Transverse colon (tissue), 4 donors: ENCODE results near the gene LRIT1. TPM values are rescaled to one million over a fixed set of nuclear protein-coding genes. Genes with fewer than 3 reads are reported as not detected.

Experiments
- DNase-seq: peaks from one replicate; pipeline ENCODE4 v3.0.0-alpha.2; 2019
- H3K27ac ChIP-seq, 4 donors: fragments of 200-600 bp; sonication (generic); 2 replicates each; pipeline ENCODE4 v1.5.1; 2016 to 2018; ENCODE audit warnings: inconsistent platforms in 4 of 4
- H3K27me3 ChIP-seq: fragments of 200-600 bp; sonication (generic); 2 replicates; pipeline ENCODE4 v1.5.1; 2017; ENCODE audit warnings: inconsistent platforms
- H3K36me3 ChIP-seq, 4 donors: fragments of 200-600 bp; sonication (generic); 2 replicates each; pipeline ENCODE4 v1.5.1; 2017 to 2019; ENCODE audit warnings: inconsistent platforms in 4 of 4
- H3K4me1 ChIP-seq, 4 donors: fragments of 200-600 bp; sonication (generic); 2 replicates each; pipeline ENCODE4 v1.5.1; 2017 to 2020; ENCODE audit warnings: inconsistent platforms in 4 of 4
- H3K4me3 ChIP-seq, 4 donors: fragments of 200-600 bp; sonication (generic); 1 replicate in 1 of 4; 2 replicates in 3 of 4; pipeline versions ENCODE4 v1.5.1 to v1.6.1; 2017 to 2019; ENCODE audit warnings: inconsistent platforms in 4 of 4
- H3K9me3 ChIP-seq, 2 donors: fragments of 200-600 bp; sonication (generic); 2 replicates each; pipeline ENCODE4 v1.5.1; 2017 to 2019; ENCODE audit warnings: inconsistent platforms in 2 of 2
- EP300 ChIP-seq: sonication (generic); formaldehyde crosslinking; IDR thresholded peaks from one replicate; pipeline ENCODE4 v1.6.1; 2017; ENCODE audit warnings: antibody characterized with exemption, low read depth
- POLR2A ChIP-seq: fragments of 450-650 bp; IDR thresholded peaks from one replicate; pipeline ENCODE4 v1.6.1; 2016; ENCODE audit warnings: antibody characterized with exemption, mild to moderate bottlenecking, moderate library complexity
- POLR2AphosphoS5 ChIP-seq, 3 donors: sonication (generic); formaldehyde crosslinking; IDR thresholded peaks; one replicate each; pipeline ENCODE4 v1.6.1; 2016; ENCODE audit warnings: antibody characterized with exemption in 3 of 3
- WGBS, 2 donors: methylation state at CpG; one replicate each; pipeline ENCODE4 v1.1.5; 2018; ENCODE audit warnings: low coverage in 1 of 2; 5-methylcytosine and 5-hydroxymethylcytosine counted together
- in situ Hi-C, 4 donors: fragments of 200-750 bp; cut with MboI; loops; one replicate each; pipeline versions ENCODE4 v1.15.0 to v1.15.1; 2017; ENCODE audit warnings: low sequenced_read_pairs in 3 of 4, low pct_ligation_motif_present in 1 of 4, low pct_unique_long_range_greater_than_20kb in 1 of 4
- intact Hi-C: fragments of 100-400 bp; cut with DNase I; formaldehyde crosslinking; loops from one replicate; pipeline ENCODE4 v1.15.1; 2023; ENCODE audit warnings: low total_unique reads
- total RNA-seq, 4 donors: library from RNA; depleted of rRNA; stranded (reverse); fragments of >200 nt; gene quantifications; one replicate each; pipeline ENCODE4 v1.1.0, GENCODE V29; 2016
- TF ChIP-seq, protein P1 (sequence below), 5 experiments: fragments of 200-600 bp in 3 of 5; fragments of 450-650 bp in 2 of 5; sonication (generic) in 3 of 5; IDR thresholded peaks; 1 replicate in 2 of 5; 2 replicates in 3 of 5; pipeline ENCODE4 v1.5.1; 2016 to 2017; ENCODE audit warnings: antibody characterized with exemption in 5 of 5, inconsistent platforms in 3 of 5, mild to moderate bottlenecking in 2 of 5, moderate library complexity in 1 of 5

Gene LRIT1
- total RNA-seq, 4 donors from 2014 or later, result not detected

DNA sequence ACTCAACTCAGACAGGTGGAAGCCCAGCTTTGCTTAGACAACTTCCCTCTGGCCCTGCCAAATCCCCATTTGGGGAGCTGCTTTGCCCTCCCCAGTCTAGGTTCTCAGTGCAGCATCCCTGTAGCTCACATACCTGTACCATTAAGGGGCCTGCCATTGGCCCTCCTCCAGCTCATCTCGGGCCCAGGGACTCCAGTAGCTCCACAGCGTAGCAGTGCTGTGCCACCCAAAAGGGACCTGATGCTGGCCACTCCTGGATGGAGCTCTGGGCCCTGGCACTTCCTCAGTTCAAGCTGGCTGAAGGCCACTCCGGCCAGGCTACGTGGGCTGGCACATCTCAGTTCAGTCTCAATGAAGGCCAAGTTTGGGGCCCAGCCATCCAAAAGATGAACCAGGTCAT lies 7.4 kb downstream of the LRIT1 start:
- intact Hi-C loops (no loop called here), in situ Hi-C loops (no loop called here)
- DNase-seq, result no peak
- Histone ChIP-seq H3K4me3 (no peak overlapping the region), H3K4me1 (no peaks in the 10 kb centered on the region), H3K36me3 (no peaks in the 10 kb centered on the region), H3K27ac (no peak overlapping the region), H3K27me3 (peaks cover 5% of the 10 kb centered on the region), H3K9me3 (no peaks in the 10 kb centered on the region)
- TF ChIP-seq, protein P1, sequence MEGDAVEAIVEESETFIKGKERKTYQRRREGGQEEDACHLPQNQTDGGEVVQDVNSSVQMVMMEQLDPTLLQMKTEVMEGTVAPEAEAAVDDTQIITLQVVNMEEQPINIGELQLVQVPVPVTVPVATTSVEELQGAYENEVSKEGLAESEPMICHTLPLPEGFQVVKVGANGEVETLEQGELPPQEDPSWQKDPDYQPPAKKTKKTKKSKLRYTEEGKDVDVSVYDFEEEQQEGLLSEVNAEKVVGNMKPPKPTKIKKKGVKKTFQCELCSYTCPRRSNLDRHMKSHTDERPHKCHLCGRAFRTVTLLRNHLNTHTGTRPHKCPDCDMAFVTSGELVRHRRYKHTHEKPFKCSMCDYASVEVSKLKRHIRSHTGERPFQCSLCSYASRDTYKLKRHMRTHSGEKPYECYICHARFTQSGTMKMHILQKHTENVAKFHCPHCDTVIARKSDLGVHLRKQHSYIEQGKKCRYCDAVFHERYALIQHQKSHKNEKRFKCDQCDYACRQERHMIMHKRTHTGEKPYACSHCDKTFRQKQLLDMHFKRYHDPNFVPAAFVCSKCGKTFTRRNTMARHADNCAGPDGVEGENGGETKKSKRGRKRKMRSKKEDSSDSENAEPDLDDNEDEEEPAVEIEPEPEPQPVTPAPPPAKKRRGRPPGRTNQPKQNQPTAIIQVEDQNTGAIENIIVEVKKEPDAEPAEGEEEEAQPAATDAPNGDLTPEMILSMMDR (IDR thresholded peaks at IDR 0.05), result no peak
- TF ChIP-seq POLR2AphosphoS5 (IDR thresholded peaks at IDR 0.05) (no peak), EP300 (no peak), POLR2A (no peak)
- WGBS, 2 donors, result 78% methylated on average over 4 of the region's 4 CpGs; no CpG with 5 or more reads in 1 of the 2 donors

DNA sequence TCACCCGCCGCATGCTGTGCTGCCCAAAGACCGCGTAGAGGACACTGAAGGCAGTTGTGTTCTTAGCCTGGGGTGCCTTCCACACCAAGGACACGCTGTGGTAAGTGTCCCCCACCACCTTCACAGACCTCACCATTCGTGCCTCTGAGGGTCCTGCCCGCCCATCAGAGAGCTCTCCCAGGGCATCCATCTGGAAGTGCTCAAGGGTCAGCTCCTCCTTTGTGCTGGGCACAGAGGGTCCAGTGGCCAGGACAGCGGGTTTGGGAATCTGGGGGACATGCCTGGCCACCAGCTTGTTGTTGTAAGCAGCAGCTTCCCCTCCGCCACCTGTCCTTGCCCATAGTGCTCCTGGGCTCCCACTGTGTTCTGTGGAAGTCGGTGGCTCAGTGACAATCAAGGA lies 9.0 kb downstream of the LRIT1 start:
- 77% methylated on average over 10 of the region's 10 CpGs; no CpG with 5 or more reads in 1 of the 2 donors for WGBS, 2 donors
- H3K9me3 ChIP-seq, result no peaks in the 10 kb centered on the region
- in situ Hi-C loops, result no loop called here

DNA sequence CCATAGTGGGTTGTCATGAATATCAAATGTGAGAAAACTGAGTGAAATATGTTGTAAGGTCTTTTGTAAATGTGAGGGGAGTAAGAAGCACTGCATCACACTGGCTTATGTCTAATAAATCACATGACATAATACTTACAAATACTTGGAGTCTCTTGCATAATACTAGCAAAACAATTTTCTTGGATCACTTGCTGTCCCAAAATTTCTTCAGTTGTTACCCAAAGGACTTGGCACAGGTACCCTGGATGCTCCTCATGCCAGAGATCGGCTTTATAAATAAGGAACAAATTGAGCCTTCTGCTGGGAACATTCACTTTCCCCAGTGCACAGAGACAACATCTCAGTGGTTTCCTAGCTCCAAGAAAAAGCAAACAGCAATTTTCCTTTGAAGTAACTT lies 11.0 kb downstream of the LRIT1 start:
- in situ Hi-C loops, result no loop called here
- 76 to 80% methylated on average over 1 of the region's 1 CpG for WGBS, 2 donors
- TF ChIP-seq EP300 (no peak), POLR2AphosphoS5 (IDR thresholded peaks at IDR 0.05) (peak in 1 of 3 donors; percentile 42)
- intact Hi-C loops, result no loop called here
- Histone ChIP-seq H3K36me3 (no peaks in the 10 kb centered on the region), H3K27me3 (no peaks in the 10 kb centered on the region), H3K4me3 (no peak overlapping the region), H3K27ac (no peak overlapping the region), H3K4me1 (no peaks in the 10 kb centered on the region), H3K9me3 (no peaks in the 10 kb centered on the region)
- DNase-seq, result no peak

More for the DNA sequence above, 9.0 kb downstream of the LRIT1 start:
- no peaks in the 10 kb centered on the region for H3K36me3 ChIP-seq
- H3K27me3 ChIP-seq, result peaks cover 4% of the 10 kb centered on the region
- H3K27ac ChIP-seq, result no peak overlapping the region
- intact Hi-C loops, result no loop called here
- DNase-seq, result no peak
- no peak overlapping the region for H3K4me3 ChIP-seq
- H3K4me1 ChIP-seq, result no peaks in the 10 kb centered on the region
- no peak for TF ChIP-seq EP300
- no peak for TF ChIP-seq POLR2A
- TF ChIP-seq POLR2AphosphoS5 (IDR thresholded peaks at IDR 0.05), result no peak
- TF ChIP-seq, protein P1 (IDR thresholded peaks at IDR 0.05), result no peak

DNA sequence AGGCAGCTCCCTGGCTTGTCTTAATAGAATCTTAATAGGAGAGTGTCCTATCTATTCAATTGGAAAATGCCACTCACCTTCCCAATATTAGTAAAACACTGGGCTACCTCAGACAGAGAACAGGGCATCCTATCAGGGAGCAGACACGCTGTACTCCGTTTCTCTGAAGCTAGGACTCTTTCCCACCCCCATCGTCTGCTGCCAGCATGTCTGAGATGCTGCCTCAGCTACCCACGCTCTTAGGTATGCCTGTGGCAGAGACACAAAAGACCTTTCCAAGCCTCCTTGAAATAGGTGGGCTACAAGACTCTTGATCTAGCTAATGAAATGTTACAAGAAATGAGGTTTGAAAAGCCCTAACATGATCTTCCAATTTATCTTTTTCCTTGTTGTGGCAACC lies 13.5 kb downstream of the LRIT1 start:
- in situ Hi-C loops, result no loop called here
- no peaks in the 10 kb centered on the region for H3K9me3 ChIP-seq
- TF ChIP-seq POLR2A (no peak), EP300 (no peak), POLR2AphosphoS5 (IDR thresholded peaks at IDR 0.05) (no peak)
- TF ChIP-seq, protein P1 (IDR thresholded peaks at IDR 0.05), result no peak
- 50 to 78% methylated on average over 2 to 4 of the region's 4 CpGs for WGBS, 2 donors
- H3K27ac ChIP-seq, result no peak overlapping the region
- H3K4me1 ChIP-seq, result no peaks in the 10 kb centered on the region
- peaks cover 5% of the 10 kb centered on the region for H3K27me3 ChIP-seq
- no peak overlapping the region for H3K4me3 ChIP-seq
- no peaks in the 10 kb centered on the region for H3K36me3 ChIP-seq
- no peak for DNase-seq
- intact Hi-C loops, result no loop called here

DNA sequence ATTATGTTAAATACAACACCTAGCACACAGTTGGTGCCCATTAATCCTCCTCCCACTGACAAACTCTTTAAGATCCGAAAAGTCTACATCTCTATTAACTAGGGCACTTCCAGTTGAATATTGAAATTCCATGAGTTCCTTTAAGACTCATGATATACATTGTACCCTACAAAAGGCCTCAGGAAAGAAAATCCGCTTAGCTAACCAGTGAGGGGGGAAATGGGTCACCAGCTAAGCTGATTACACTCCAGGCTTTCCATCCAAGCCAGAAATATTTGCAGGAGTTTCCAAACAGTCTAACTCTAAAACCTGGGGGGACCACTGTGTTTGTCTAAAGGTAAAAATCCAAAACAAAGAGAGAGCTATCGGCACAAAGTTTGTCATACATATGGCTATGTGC lies 14.7 kb downstream of the LRIT1 start:
- Histone ChIP-seq H3K27ac (no peak overlapping the region), H3K36me3 (no peaks in the 10 kb centered on the region), H3K4me1 (no peaks in the 10 kb centered on the region), H3K27me3 (peaks cover 5% of the 10 kb centered on the region), H3K9me3 (no peaks in the 10 kb centered on the region), H3K4me3 (no peak overlapping the region)
- DNase-seq, result no peak
- intact Hi-C loops (no loop called here), in situ Hi-C loops (no loop called here)
- WGBS, 2 donors, result 72 to 80% methylated on average over 2 to 3 of the region's 3 CpGs
- TF ChIP-seq POLR2AphosphoS5 (IDR thresholded peaks at IDR 0.05), result no peak
- TF ChIP-seq EP300, result no peak
- no peak for TF ChIP-seq POLR2A
- TF ChIP-seq, protein P1 (IDR thresholded peaks at IDR 0.05), result no peak
